ENCODE measurements around the gene TRIM42.

Gene TRIM42

GRCh38 chr3:140723576-140723975 lies 45.7 kb downstream of the TRIM42 start:
- TF ChIP-seq, protein P1, sequence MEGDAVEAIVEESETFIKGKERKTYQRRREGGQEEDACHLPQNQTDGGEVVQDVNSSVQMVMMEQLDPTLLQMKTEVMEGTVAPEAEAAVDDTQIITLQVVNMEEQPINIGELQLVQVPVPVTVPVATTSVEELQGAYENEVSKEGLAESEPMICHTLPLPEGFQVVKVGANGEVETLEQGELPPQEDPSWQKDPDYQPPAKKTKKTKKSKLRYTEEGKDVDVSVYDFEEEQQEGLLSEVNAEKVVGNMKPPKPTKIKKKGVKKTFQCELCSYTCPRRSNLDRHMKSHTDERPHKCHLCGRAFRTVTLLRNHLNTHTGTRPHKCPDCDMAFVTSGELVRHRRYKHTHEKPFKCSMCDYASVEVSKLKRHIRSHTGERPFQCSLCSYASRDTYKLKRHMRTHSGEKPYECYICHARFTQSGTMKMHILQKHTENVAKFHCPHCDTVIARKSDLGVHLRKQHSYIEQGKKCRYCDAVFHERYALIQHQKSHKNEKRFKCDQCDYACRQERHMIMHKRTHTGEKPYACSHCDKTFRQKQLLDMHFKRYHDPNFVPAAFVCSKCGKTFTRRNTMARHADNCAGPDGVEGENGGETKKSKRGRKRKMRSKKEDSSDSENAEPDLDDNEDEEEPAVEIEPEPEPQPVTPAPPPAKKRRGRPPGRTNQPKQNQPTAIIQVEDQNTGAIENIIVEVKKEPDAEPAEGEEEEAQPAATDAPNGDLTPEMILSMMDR (conservative IDR thresholded peaks at IDR 0.05) = no peak
- no peak overlapping the region for H3K27ac ChIP-seq

DNA sequence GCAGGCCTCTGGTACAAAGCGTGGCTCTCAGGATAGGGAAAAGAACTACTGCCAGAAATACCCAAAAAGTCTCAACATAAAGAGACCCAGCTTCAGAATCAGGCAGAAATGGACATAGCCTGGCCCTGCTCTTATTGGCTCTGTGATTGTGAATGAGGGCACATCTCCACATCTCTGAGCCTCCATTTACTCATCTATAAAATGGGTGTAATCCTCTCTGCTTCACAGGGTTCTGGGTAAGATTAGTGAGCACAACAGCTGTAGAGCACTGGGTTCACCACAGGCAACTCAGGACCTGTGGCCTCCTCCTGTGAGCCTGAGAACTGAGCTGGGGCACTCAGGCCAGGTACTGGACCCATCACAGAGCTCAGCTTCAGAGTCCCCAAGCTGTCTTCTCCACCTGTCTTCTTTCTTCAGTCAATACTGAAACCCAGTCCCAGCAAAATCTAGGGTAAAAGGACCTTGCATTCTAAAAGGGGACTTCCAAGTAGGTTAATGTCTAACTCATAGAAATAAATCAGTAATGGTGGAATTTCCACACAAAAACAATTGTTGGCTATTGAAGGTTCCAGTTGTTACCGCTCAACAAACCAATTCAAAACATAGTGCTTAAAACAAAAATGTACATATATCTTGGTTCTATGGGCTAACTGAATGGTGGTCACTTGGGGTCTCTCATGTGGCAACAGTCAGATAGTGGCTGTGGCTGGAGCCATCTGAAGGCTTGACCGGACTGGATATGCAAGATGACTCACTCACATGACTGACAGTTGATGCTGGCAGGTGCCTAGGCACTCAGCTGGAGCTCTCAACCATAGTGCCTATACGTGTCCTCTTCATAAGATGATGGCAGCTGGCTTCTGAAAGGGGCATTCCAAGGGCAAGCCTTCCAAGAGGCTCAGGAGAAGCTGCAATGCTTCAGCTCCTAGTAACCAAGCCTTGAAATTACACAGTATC lies 47.3 kb downstream of the TRIM42 start:
- TF ChIP-seq, protein P1 (conservative IDR thresholded peaks at IDR 0.05) = no peak
- no peak overlapping the region for H3K27ac ChIP-seq

DNA sequence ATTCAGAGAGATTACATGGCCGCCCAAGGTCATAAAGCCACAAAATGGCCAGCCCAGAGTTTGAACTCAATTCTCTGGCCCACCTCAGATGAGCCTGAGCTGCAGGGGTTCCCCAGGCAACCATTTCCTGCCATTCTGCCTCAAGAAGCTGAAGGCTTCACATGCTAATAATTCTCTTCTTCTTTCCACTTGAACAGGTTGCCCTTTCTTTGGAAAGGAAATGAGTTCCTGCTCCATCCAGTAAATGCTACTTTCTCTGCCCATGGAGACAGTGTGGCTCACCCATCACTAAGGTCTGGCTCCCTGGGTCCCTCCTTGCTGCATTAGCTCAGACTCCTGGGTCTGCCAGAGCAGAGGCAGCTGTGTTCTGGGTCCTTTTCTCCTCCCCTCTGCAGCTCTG lies 48.2 kb downstream of the TRIM42 start:
- TF ChIP-seq, protein P1 (conservative IDR thresholded peaks at IDR 0.05) = no peak
- H3K27ac ChIP-seq = no peak overlapping the region

DNA sequence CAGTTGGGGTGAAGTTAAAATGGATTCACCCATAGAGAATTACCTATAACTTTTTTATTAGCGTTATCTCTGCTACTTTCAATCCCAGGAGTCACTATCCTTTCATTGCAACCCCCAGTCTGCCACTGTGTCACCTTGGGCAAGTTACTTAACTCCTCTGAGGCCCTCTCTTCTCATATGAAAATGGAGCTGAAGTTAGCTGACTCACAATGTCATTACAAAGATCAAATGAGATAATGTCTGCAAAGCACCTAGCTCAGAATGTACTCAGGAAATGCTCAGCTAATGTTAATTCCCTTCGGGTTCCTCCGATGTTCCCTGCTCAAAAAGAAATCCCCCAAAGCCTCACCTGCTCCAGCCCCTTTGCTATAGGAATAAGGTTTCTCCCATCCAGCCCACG lies 50.0 kb downstream of the TRIM42 start:
- no peak overlapping the region for H3K27ac ChIP-seq
- TF ChIP-seq, protein P1 (conservative IDR thresholded peaks at IDR 0.05) = no peak

DNA sequence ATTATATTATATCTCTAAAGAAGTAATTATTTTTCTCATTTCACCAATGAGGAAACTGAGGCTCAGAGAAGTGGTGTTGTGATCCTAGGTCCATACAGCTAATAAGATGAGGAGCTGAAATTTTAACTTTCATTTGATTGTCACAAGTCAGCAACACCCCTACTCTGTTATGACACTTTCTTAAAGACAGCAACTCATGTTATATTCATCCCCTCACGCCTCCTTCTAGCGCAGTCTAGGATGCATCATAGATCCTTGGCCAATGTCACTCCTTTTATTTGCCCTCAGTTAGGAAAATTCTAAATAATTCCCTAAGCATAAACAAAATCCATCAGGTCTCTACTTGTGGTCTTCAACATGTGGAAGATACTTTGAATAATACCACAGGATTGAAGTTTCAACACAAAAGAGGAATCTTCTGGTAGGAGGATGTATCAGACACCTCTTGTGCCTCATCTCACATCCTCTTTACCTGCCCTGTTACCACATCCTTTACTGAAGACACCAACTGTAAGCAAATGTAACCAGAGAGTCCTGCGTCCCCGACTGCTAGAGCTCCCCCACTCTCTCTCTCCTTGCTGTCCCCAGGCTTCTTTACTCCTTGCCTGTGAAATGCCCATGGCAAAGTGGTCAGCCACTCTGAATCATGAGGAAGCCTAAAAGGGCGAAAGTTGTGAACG lies 53.7 kb downstream of the TRIM42 start:
- H3K27ac ChIP-seq = no peak overlapping the region
- TF ChIP-seq, protein P1 (conservative IDR thresholded peaks at IDR 0.05) = no peak

DNA sequence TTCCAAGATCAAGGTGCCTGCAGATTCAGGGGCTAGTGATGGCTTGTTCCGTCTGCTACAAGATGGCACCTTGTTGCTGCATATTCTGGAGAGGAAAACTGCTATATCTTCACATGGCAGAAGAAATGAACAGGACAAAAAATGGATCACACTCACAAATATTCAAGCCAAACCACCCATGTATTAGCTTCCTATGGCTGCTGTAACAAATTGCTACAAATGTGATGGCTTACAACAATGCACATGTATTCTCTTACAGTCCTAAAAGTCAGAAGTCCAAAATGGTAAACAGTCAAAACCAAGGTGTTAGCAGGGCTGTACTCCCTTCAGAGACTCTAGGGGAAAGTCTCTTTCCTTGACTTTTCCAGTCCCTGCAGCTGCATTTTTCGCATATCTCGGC lies 55.8 kb downstream of the TRIM42 start:
- no peak overlapping the region for H3K27ac ChIP-seq
- TF ChIP-seq, protein P1 (conservative IDR thresholded peaks at IDR 0.05) = no peak

- TF ChIP-seq, protein P1 (conservative IDR thresholded peaks at IDR 0.05) = peak; percentile 72
- H3K27ac ChIP-seq = no peak overlapping the region
These were observed 59.1 kb downstream of the TRIM42 start for GRCh38 chr3:140736863-140737460.
